H1 (cell line): ENCODE data around the gene MED29. TPM values are rescaled to one million over a fixed set of nuclear protein-coding genes. Genes with fewer than 3 reads are reported as not detected.

Experiments
- CTCF ChIA-PET: fragments of 300-600 bp; sonication (Branson Sonifier 250); formaldehyde crosslinking; loops from one replicate; lab custom pipeline; 2021; ENCODE audit not compliant: partially characterized antibody; lab: Charles Lee
- POLR2A ChIA-PET: fragments of 300-600 bp; sonication (Branson Sonifier 250); formaldehyde crosslinking; loops from one replicate; lab custom pipeline; 2021; ENCODE audit warnings: inconsistent platforms; ENCODE audit not compliant: partially characterized antibody; lab: Charles Lee
- DNase-seq, 2 experiments: peaks; one replicate each; pipeline versions ENCODE4 v3.0.0 to v3.0.0-alpha.2; 2010 to 2022; ENCODE audit warnings: low spot score in 2 of 2, low read depth in 1 of 2, mixed read lengths in 1 of 2
- FAIRE-seq: peaks from 2 replicates; lab custom pipeline; 2011; peaks lifted over from hg19 to GRCh38; lab: Jason Lieb, UNC
- H2AFZ ChIP-seq: 2 replicates; pipeline ENCODE4 v1.8.1; 2012; ENCODE audit warnings: low read length, inconsistent platforms
- H2AK5ac ChIP-seq: 2 replicates; pipeline ENCODE4 v1.6.1; 2013; ENCODE audit warnings: low read depth, low read length
- H2BK120ac ChIP-seq: replicated peaks from 2 replicates; pipeline ENCODE3; 2013; ENCODE audit warnings: low read depth, low read length, inconsistent platforms
- H2BK12ac ChIP-seq: 2 replicates; pipeline ENCODE4 v1.6.1; 2013; ENCODE audit warnings: low read depth, low read length
- H2BK15ac ChIP-seq: 2 replicates; pipeline ENCODE4 v1.6.1; 2013; ENCODE audit warnings: low read length
- H2BK20ac ChIP-seq: 2 replicates; pipeline ENCODE4 v1.6.1; 2013; ENCODE audit warnings: low read length
- H2BK5ac ChIP-seq: 2 replicates; pipeline ENCODE4 v1.6.1; 2013; ENCODE audit warnings: low read depth, low read length
- H3K14ac ChIP-seq: 2 replicates; pipeline ENCODE4 v1.6.1; 2013; ENCODE audit warnings: inconsistent platforms; ENCODE audit not compliant: insufficient read length
- H3K18ac ChIP-seq: 2 replicates; pipeline ENCODE4 v1.6.1; 2013; ENCODE audit warnings: low read length; ENCODE audit errors: extremely low read depth
- H3K23ac ChIP-seq: 2 replicates; pipeline ENCODE4 v1.6.1; 2013; ENCODE audit warnings: inconsistent platforms; ENCODE audit not compliant: insufficient read length
- H3K23me2 ChIP-seq: 2 replicates; pipeline ENCODE4 v1.6.1; 2013; ENCODE audit warnings: low read depth, low read length
- H3K27ac ChIP-seq: 2 replicates; pipeline ENCODE4 v1.6.1; 2011; ENCODE audit warnings: low read depth, low read length, inconsistent platforms
- H3K27me3 ChIP-seq, 4 experiments: replicated peaks in 1 of 4; 1 replicate in 1 of 4; 2 replicates in 3 of 4; pipeline versions ENCODE4 v1.6.1 to v1.8.1; 2011 to 2013; ENCODE audit warnings: low read length in 3 of 4, mild to moderate bottlenecking in 3 of 4, inconsistent platforms in 2 of 4, mixed read lengths in 2 of 4, moderate library complexity in 1 of 4; ENCODE audit not compliant: control insufficient read depth in 3 of 4, insufficient read depth in 3 of 4; ENCODE audit errors: extremely low read depth in 1 of 4
- H3K36me3 ChIP-seq, 4 experiments: 2 replicates each; pipeline versions ENCODE4 v1.6.1 to v1.8.1; 2011 to 2013; ENCODE audit warnings: mild to moderate bottlenecking in 4 of 4, low read length in 3 of 4, moderate library complexity in 2 of 4, control low read depth in 1 of 4, inconsistent platforms in 1 of 4; ENCODE audit not compliant: insufficient read depth in 4 of 4, control insufficient read depth in 2 of 4
- H3K4ac ChIP-seq: replicated peaks from 2 replicates; pipeline ENCODE3; 2013; ENCODE audit warnings: low read length, low read depth, mixed read lengths, inconsistent platforms; ENCODE audit not compliant: insufficient read length
- H3K4me1 ChIP-seq, 4 experiments: replicated peaks in 1 of 4; 1 replicate in 1 of 4; 2 replicates in 3 of 4; pipeline versions ENCODE4 v1.6.1 to v1.8.1; 2011 to 2013; ENCODE audit warnings: low read length in 3 of 4, inconsistent platforms in 2 of 4, mixed read lengths in 1 of 4; ENCODE audit not compliant: insufficient read depth in 4 of 4, control insufficient read depth in 3 of 4
- H3K4me2 ChIP-seq, 2 experiments: 2 replicates each; pipeline versions ENCODE4 v1.6.1 to v1.8.1; 2011 to 2013; ENCODE audit warnings: low read depth in 2 of 2, low read length in 2 of 2, control low read depth in 1 of 2, inconsistent platforms in 1 of 2, mild to moderate bottlenecking in 1 of 2; ENCODE audit not compliant: insufficient read depth in 1 of 2
- H3K4me3 ChIP-seq, 4 experiments: fragments of 200-600, 300-600 bp in 1 of 4; sonication (generic), shearing (Covaris generic), sonication (Bioruptor Twin) in 1 of 4; 2 replicates each; pipeline versions ENCODE4 v1.5.1 to v1.8.1; 2011 to 2016; ENCODE audit warnings: low read length in 4 of 4, low read depth in 3 of 4, control low read depth in 2 of 4, inconsistent platforms in 2 of 4, mild to moderate bottlenecking in 2 of 4, mixed read lengths in 1 of 4, moderate library complexity in 1 of 4; ENCODE audit not compliant: insufficient read depth in 2 of 4; ENCODE audit errors: extremely low read depth in 1 of 4
- H3K56ac ChIP-seq: replicated peaks from 2 replicates; pipeline ENCODE3; 2013; ENCODE audit warnings: low read depth, mild to moderate bottlenecking, mixed read lengths, low read length, inconsistent platforms; ENCODE audit not compliant: insufficient read length
- H3K79me1 ChIP-seq: 2 replicates; pipeline ENCODE4 v1.6.1; 2013; ENCODE audit warnings: low read depth, low read length, control low read depth
- H3K79me2 ChIP-seq, 2 experiments: 2 replicates each; pipeline versions ENCODE4 v1.6.1 to v1.8.1; 2012 to 2013; ENCODE audit warnings: low read length in 2 of 2, mild to moderate bottlenecking in 2 of 2, inconsistent platforms in 1 of 2; ENCODE audit not compliant: insufficient read depth in 2 of 2, control insufficient read depth in 1 of 2
- H3K9ac ChIP-seq, 4 experiments: replicated peaks in 1 of 4; 1 replicate in 1 of 4; 2 replicates in 3 of 4; pipeline versions ENCODE4 v1.6.1 to v1.8.1; 2011 to 2013; ENCODE audit warnings: low read depth in 3 of 4, low read length in 3 of 4, control low read depth in 2 of 4, mild to moderate bottlenecking in 2 of 4, moderate library complexity in 2 of 4, inconsistent platforms in 1 of 4; ENCODE audit errors: extremely low read depth in 1 of 4
- H3K9me3 ChIP-seq, 2 experiments: 2 replicates each; pipeline versions ENCODE4 v1.6.1 to v1.8.1; 2012 to 2013; ENCODE audit warnings: mild to moderate bottlenecking in 2 of 2, moderate library complexity in 2 of 2, control low read depth in 1 of 2, inconsistent platforms in 1 of 2, low read depth in 1 of 2, low read length in 1 of 2, mixed read lengths in 1 of 2; ENCODE audit not compliant: insufficient read depth in 2 of 2
- H4K20me1 ChIP-seq, 2 experiments: replicated peaks in 1 of 2; 2 replicates each; pipeline versions ENCODE3 to v1.8.1; 2011 to 2013; ENCODE audit warnings: inconsistent platforms in 2 of 2, low read length in 2 of 2, mild to moderate bottlenecking in 1 of 2; ENCODE audit not compliant: insufficient read depth in 2 of 2, control insufficient read depth in 1 of 2
- H4K5ac ChIP-seq: 2 replicates; pipeline ENCODE4 v1.6.1; 2013; ENCODE audit warnings: low read length, low read depth, mixed read lengths, inconsistent platforms; ENCODE audit not compliant: insufficient read length
- H4K8ac ChIP-seq: 2 replicates; pipeline ENCODE4 v1.8.0; 2013; ENCODE audit warnings: mild to moderate bottlenecking, moderate library complexity, low read length, inconsistent platforms; ENCODE audit not compliant: insufficient read depth; ENCODE audit errors: extremely low read depth
- H4K91ac ChIP-seq: replicated peaks from 2 replicates; pipeline ENCODE3; 2013; ENCODE audit warnings: low read length, mixed read lengths, inconsistent platforms; ENCODE audit not compliant: insufficient read length
- CEBPB ChIP-seq: IDR thresholded peaks from 2 replicates; pipeline ENCODE4 v1.6.1; 2012; ENCODE audit warnings: low read depth, low read length
- JUN ChIP-seq: IDR thresholded peaks from 2 replicates; pipeline ENCODE4 v1.6.1; 2011; ENCODE audit warnings: low read depth, mild to moderate bottlenecking, improper control_type of control experiment, low read length
- KDM1A ChIP-seq: fragments of 200-600, 300-600 bp; sonication (generic); IDR thresholded peaks from 2 replicates; pipeline ENCODE4 v1.7.1; 2016; ENCODE audit warnings: mild to moderate bottlenecking, low read length, borderline replicate concordance
- POLR2A ChIP-seq, 2 experiments: IDR thresholded peaks; 1 replicate in 1 of 2; 2 replicates in 1 of 2; pipeline ENCODE4 v1.6.1; 2011; ENCODE audit warnings: low read depth in 2 of 2, low read length in 2 of 2, mild to moderate bottlenecking in 2 of 2; ENCODE audit errors: control extremely low read depth in 1 of 2
- POU5F1 ChIP-seq: IDR thresholded peaks from 2 replicates; pipeline ENCODE4 v1.6.1; 2011; ENCODE audit warnings: low read depth, mild to moderate bottlenecking, low read length, moderate library complexity
- SIRT6 ChIP-seq: IDR thresholded peaks from one replicate; pipeline ENCODE4 v1.7.1; 2012; ENCODE audit warnings: low read length, inconsistent platforms
- TAF7 ChIP-seq: optimal IDR thresholded peaks from 2 replicates; pipeline ENCODE3; 2011; ENCODE audit warnings: low read depth, mild to moderate bottlenecking, inconsistent platforms, low read length, moderate library complexity, borderline replicate concordance
- ZNF274 ChIP-seq: IDR thresholded peaks from 2 replicates; pipeline ENCODE4 v1.7.0; 2012; ENCODE audit warnings: low read length, borderline replicate concordance; ENCODE audit errors: extremely low read depth
- WGBS, 2 experiments: shearing (Covaris generic) in 1 of 2; methylation state at CpG; one replicate each; pipeline versions ENCODE4 v1.1.6 to v1.1.7; 2013 to 2015; ENCODE audit warnings: low lambda C conversion rate in 2 of 2, mixed read lengths in 2 of 2, inconsistent platforms in 1 of 2, low coverage in 1 of 2, missing lambda C conversion rate in 1 of 2; ENCODE audit not compliant: insufficient replicate concordance in 2 of 2, insufficient coverage in 1 of 2, insufficient read length in 1 of 2; ENCODE audit errors: extremely low coverage in 1 of 2, missing lambda C conversion rate in 1 of 2; 5-methylcytosine and 5-hydroxymethylcytosine counted together
- polyA plus RNA-seq, 7 experiments: library from polyadenylated mRNA; depleted of rRNA in 3 of 7; stranded (reverse) in 5 of 7; unstranded in 2 of 7; fragments of >200 nt in 5 of 7; fragments of 200-250 nt in 2 of 7; gene quantifications; 1 replicate in 5 of 7; 2 replicates in 1 of 7; 4 replicates in 1 of 7; pipeline versions ENCODE4 v1.2.1 to v1.2.3, GENCODE V29; 2011 to 2013; ENCODE audit warnings: missing spikeins in 2 of 7, mixed read lengths in 2 of 7
- total RNA-seq: library from RNA; stranded (reverse); fragmentation: NEBNext Ultra II Directional; extraction: Animal tissue kit (Norgen Biotek cat#: 25700); gene quantifications from 2 replicates; pipeline ENCODE4 v1.2.1, GENCODE V29; 2021
- TF ChIP-seq, protein P1 (sequence below), 3 experiments: IDR thresholded peaks; 1 replicate in 2 of 3; 2 replicates in 1 of 3; pipeline versions ENCODE4 v1.5.1 to v1.6.1; 2011; ENCODE audit warnings: low read length in 3 of 3, mild to moderate bottlenecking in 3 of 3, inconsistent platforms in 2 of 3, low read depth in 1 of 3, moderate library complexity in 1 of 3; ENCODE audit not compliant: insufficient read depth in 1 of 3; ENCODE audit errors: control extremely low read depth in 1 of 3

The MED29 gene
- total and polyA plus RNA-seq, 2 of the 8 experiments (the other 6 are each of a cell fraction or from before 2014, with no cell fraction given), result 31.1 to 52.5 TPM

DNA sequence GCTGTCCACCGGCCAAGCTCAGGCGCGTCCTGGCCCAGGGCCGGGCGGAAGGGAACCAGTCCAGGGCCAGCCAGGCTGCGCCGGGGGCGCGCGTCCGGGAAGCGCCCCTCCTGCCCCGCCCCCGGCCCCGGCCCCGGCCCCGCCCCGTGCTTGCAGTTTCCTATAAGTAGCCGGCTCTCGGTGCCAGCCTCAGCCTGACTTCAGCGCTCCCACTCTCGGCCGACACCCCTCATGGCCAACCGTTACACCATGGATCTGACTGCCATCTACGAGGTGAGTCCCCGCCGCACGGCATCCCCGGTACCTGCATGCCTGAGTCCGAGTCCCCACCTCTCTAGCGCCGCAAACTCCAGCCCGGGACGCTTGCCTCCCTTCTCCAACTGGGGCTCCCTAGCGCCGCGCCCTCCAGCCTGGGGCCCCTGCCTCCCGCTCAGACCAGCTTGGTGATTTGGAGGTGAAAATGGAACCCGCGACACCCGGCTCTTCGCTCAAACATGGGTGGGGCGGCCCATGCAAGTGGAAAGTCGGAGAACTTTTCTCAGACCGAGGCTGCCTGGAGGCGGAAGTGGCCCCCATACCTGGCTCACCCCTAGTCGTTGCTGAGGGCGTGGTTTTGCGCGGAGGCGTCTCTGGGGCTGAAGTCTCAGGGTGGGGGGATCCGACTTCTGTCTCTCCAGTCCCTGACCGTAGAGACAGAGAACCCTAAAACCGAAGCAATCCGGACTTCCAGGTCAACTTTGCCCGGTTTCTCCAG is 15.7 kb downstream of the MED29 start, which contains the start of gene ZFP36:
Gene ZFP36, plus strand, starts transcription at position 192 of the 754 bp plus-strand sequence. Its CDS starts 58 bp downstream, at position 250.
- Histone ChIP-seq H3K23me2 (peaks cover 28% of the 10 kb centered on the region), H3K79me2 (peaks cover 0 to 20% of the 10 kb centered on the region in 2 experiments; a peak in 1 of 4 replicates), H2BK12ac (peak within 1 kb of the TSS; percentile 97), H2BK120ac (peak within 1 kb of the TSS; percentile 58), H3K4ac (peak within 1 kb of the TSS; percentile 40), H3K9me3 (no peaks in the 10 kb centered on the region), H3K79me1 (no peaks in the 10 kb centered on the region), H4K20me1 (peaks cover 0 to 5% of the 10 kb centered on the region in 2 experiments), H3K56ac (peak within 1 kb of the TSS; percentile 94), H2BK5ac (peak within 1 kb of the TSS; percentile 83; the same call in 1 of the 2 replicates), H3K27me3 (no peaks in the 10 kb centered on the region), H2AFZ (no peak within 1 kb of the TSS), H2BK20ac (no peak within 1 kb of the TSS), H4K8ac (peak within 1 kb of the TSS; percentile 83), H3K27ac (peak within 1 kb of the TSS; percentile 56; the same call in 1 of the 2 replicates), H3K4me3 (peak within 1 kb of the TSS; percentile 63 to 91 (median 84)), H3K4me1 (peaks cover 10 to 48% (median 26%) of the 10 kb centered on the region in 4 experiments), H3K14ac (no peak within 1 kb of the TSS), H3K23ac (no peak within 1 kb of the TSS), H2AK5ac (no peak within 1 kb of the TSS; the same call in 1 of the 2 replicates), H4K91ac (peak within 1 kb of the TSS; percentile 46), H3K36me3 (peaks cover 0 to 5% (median 0%) of the 10 kb centered on the region in 4 experiments; a peak in 1 of 8 replicates), H3K9ac (peak within 1 kb of the TSS; percentile 59 to 87 (median 76)), H4K5ac (peak within 1 kb of the TSS; percentile 77), H2BK15ac (peak within 1 kb of the TSS; percentile 88; the same call in 1 of the 2 replicates), H3K4me2 (peak within 1 kb of the TSS; percentile 81 to 84), H3K18ac (peak within 1 kb of the TSS; percentile 71)
- FAIRE-seq (no peak), DNase-seq (peak in 1 of 2 experiments; percentile 86)
- ChIA-PET CTCF (interaction anchor here (0.6 to 3.9 kb wide), 5 partner anchors 10 to 92 kb away, joined by 3 to 38 read pairs (median 3); no protein-coding TSS in a partner anchor), POLR2A (interaction anchor here (0.6 to 14.3 kb wide), 11 partner anchors 9 to 1502 kb away, joined by 3 to 234 read pairs (median 5); partner anchors contain the start of genes MED29, PAF1, RPS16 and TIMM50)
- 1% methylated on average over 56 of the region's 56 CpGs; no CpG with 5 or more reads in 1 of the 2 experiments for WGBS, 2 experiments
- no peak for TF ChIP-seq CEBPB
- no peak for TF ChIP-seq KDM1A
- TF ChIP-seq, protein P1, sequence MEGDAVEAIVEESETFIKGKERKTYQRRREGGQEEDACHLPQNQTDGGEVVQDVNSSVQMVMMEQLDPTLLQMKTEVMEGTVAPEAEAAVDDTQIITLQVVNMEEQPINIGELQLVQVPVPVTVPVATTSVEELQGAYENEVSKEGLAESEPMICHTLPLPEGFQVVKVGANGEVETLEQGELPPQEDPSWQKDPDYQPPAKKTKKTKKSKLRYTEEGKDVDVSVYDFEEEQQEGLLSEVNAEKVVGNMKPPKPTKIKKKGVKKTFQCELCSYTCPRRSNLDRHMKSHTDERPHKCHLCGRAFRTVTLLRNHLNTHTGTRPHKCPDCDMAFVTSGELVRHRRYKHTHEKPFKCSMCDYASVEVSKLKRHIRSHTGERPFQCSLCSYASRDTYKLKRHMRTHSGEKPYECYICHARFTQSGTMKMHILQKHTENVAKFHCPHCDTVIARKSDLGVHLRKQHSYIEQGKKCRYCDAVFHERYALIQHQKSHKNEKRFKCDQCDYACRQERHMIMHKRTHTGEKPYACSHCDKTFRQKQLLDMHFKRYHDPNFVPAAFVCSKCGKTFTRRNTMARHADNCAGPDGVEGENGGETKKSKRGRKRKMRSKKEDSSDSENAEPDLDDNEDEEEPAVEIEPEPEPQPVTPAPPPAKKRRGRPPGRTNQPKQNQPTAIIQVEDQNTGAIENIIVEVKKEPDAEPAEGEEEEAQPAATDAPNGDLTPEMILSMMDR (IDR thresholded peaks at IDR 0.05; ENCODE audit: control extremely low read depth in 1 of 3, insufficient read depth in 1 of 3, low read depth in 1 of 3, low read length in 3 of 3), result no peak
- TF ChIP-seq SIRT6, result no peak
- TF ChIP-seq POU5F1, result no peak
- TF ChIP-seq POLR2A (IDR thresholded peaks at IDR 0.05; ENCODE audit: control extremely low read depth in 1 of 2, low read depth in 2 of 2, low read length in 2 of 2), result peak; percentile 74 to 93
- TF ChIP-seq TAF7, result peak; percentile 81
- TF ChIP-seq ZNF274, result no peak
- TF ChIP-seq JUN, result no peak
